BJ (cell line): ENCODE measurements around the gene ZNF331. TPM values are rescaled to one million over a fixed set of nuclear protein-coding genes. Genes with fewer than 3 reads are reported as not detected.

Experiments
- CTCF ChIA-PET: fragments of 350-600 bp; formaldehyde crosslinking; extraction: SDS; loops from one replicate; lab custom pipeline; 2021; ENCODE audit warnings: antibody characterized with exemption, inconsistent platforms; lab: Yijun Ruan, JAX
- POLR2A ChIA-PET: fragments of 300-600 bp; sonication (Branson Sonifier 250); formaldehyde crosslinking; extraction: SDS; loops from one replicate; lab custom pipeline; 2021; ENCODE audit warnings: antibody characterized with exemption; lab: Charles Lee
- DNase-seq: peaks from one replicate; pipeline ENCODE4 v3.0.0-alpha.2; 2011; ENCODE audit warnings: low read depth
- H3K27me3 ChIP-seq: 2 replicates; pipeline ENCODE4 v1.6.0; 2011; ENCODE audit warnings: low read length; ENCODE audit not compliant: control insufficient read depth, insufficient read depth
- H3K36me3 ChIP-seq: 2 replicates; pipeline ENCODE4 v1.5.1; 2011; ENCODE audit warnings: low read length; ENCODE audit not compliant: control insufficient read depth, insufficient read depth
- H3K4me3 ChIP-seq: 2 replicates; pipeline ENCODE4 v1.5.1; 2011; ENCODE audit warnings: low read depth, mild to moderate bottlenecking, control low read depth, low read length
- CTCF ChIP-seq: IDR thresholded peaks from 2 replicates; pipeline ENCODE4 v1.5.1; 2011; ENCODE audit warnings: low read depth, mild to moderate bottlenecking, control low read depth, inconsistent platforms, low read length, moderate library complexity; ENCODE audit not compliant: insufficient read depth
- polyA plus RNA-seq: library from polyadenylated mRNA; depleted of rRNA; stranded (reverse); fragments of >200 nt; gene quantifications from 2 replicates; pipeline ENCODE4 v1.2.3, GENCODE V29; 2011

Gene ZNF331
- polyA plus RNA-seq, 1 experiment = 4.8 TPM

- DNase-seq = no peak
- no peak for TF ChIP-seq CTCF
- no peaks in the 10 kb centered on the region for H3K27me3 ChIP-seq
- no peak overlapping the region for H3K4me3 ChIP-seq
- no peaks in the 10 kb centered on the region for H3K36me3 ChIP-seq
- CTCF ChIA-PET = interaction anchor here (1.2 to 1.6 kb wide), 2 partner anchors 9 to 79 kb away, joined by 4 to 5 read pairs; no protein-coding TSS in a partner anchor
- POLR2A ChIA-PET = no interaction called here
These were observed 33.1 kb upstream of the ZNF331 start for GRCh38 chr19:53504885-53505284.

- POLR2A ChIA-PET = no interaction called here
- Histone ChIP-seq H3K36me3 (no peaks in the 10 kb centered on the region), H3K27me3 (no peaks in the 10 kb centered on the region), H3K4me3 (no peak overlapping the region)
- TF ChIP-seq CTCF = no peak
- DNase-seq = no peak
- CTCF ChIA-PET = interaction anchor here (0.8 to 1.9 kb wide), 2 partner anchors 239 to 311 kb away, joined by 3 to 6 read pairs; no protein-coding TSS in a partner anchor
These were observed 31.2 kb upstream of the ZNF331 start for GRCh38 chr19:53506728-53507127.

GRCh38 chr19:53507523-53508442 is 30.2 kb upstream of the ZNF331 start:
- no peak for DNase-seq
- TF ChIP-seq CTCF = no peak
- H3K36me3 ChIP-seq = no peaks in the 10 kb centered on the region
- POLR2A ChIA-PET = no interaction called here
- no peaks in the 10 kb centered on the region for H3K27me3 ChIP-seq
- H3K4me3 ChIP-seq = no peak overlapping the region
- CTCF ChIA-PET = interaction anchor here (0.8 to 1.9 kb wide), 3 partner anchors 238 to 312 kb away, joined by 3 to 6 read pairs (median 3); no protein-coding TSS in a partner anchor

GRCh38 chr19:53509443-53509842 is 28.5 kb upstream of the ZNF331 start:
- ChIA-PET CTCF (interaction anchor here (1.2 to 1.4 kb wide), 3 partner anchors 10 to 237 kb away, joined by 3 to 5 read pairs (median 3); no protein-coding TSS in a partner anchor), POLR2A (no interaction called here)

More at GRCh38 chr19:53509443-53509842, 28.5 kb upstream of the ZNF331 start:
- Histone ChIP-seq H3K27me3 (no peaks in the 10 kb centered on the region), H3K4me3 (no peak overlapping the region), H3K36me3 (no peaks in the 10 kb centered on the region)
- no peak for TF ChIP-seq CTCF
- no peak for DNase-seq
